HG03025 (cell line): ENCODE results near the gene DLGAP1.

Source experiments
- ATAC-seq: cut with Tn5 transposase; IDR thresholded peaks from one replicate; pipeline ENCODE4 v1.9.1; 2021; ENCODE audit warnings: mild to moderate bottlenecking, moderate library complexity; ENCODE audit not compliant: unreplicated experiment, low FRiP score

The DLGAP1 gene

GRCh38 chr18:4248686-4249085, 206.4 kb downstream of the DLGAP1 start:
- no peak for ATAC-seq

DNA sequence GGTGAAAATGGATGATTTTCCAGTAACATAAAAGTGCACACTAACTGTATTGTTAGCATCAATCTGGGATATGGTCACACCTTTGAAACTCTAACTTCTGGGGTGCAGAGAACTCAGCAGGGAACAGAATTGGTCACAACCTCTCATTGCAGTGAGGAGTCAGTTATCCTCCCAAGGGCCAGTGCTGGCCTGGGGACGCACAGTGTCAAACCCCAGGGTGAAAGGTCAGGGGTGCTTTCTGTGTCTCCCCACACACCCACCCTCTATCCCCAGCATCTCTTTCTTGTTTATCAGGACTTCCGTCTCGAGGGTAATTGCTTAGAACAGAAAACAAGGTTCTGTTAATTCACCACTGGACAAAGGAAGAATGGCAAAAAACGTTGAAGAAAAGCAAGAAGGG, 208.7 kb downstream of the DLGAP1 start:
- no peak for ATAC-seq

GRCh38 chr18:4245456-4245855, 209.7 kb downstream of the DLGAP1 start:
- ATAC-seq = no peak

GRCh38 chr18:4242431-4243161, 212.5 kb downstream of the DLGAP1 start:
- ATAC-seq = no peak

DNA sequence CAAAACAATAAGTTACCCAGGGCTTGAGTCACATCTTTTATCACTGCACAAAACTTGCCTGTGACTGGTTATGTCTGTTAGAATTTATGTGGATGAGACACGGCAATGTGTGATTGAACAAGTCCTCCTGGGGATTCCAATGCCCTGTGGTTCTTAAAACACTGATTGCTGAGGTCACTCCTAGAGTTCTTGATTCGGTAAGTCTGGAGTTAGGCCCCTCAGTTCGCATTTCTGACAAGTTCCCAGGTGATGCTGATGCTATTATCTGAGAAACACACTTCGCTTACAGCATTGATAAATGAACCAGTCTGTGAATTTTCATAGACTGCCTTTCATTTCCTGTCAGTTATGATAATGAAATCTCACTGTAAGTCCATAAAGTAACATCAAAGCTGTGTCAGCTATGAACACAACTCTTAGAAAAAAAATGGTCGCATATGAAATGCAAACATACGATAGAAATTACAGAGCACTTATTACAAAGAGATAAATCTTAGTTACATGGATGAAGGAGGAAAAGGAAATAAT, 214.0 kb downstream of the DLGAP1 start:
- no peak for ATAC-seq

DNA sequence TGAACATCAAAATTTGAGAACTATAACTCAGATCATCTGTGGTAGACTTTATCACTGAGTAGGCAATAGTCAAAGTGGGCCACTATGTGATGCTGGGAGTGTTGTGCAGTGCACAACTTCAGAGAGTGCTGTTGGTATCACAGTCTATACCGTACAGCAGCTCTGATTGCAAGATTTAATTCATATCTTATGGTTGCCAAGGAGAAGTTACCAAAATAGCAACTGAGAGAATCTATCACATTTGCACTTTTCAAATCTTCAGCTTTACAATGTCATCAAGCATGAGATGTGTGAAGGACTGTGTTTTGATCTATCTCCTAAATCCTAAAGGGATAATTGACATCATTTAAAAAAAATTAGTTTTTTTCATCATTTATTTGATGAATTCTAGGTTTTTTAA, 216.1 kb downstream of the DLGAP1 start:
- no peak for ATAC-seq

DNA sequence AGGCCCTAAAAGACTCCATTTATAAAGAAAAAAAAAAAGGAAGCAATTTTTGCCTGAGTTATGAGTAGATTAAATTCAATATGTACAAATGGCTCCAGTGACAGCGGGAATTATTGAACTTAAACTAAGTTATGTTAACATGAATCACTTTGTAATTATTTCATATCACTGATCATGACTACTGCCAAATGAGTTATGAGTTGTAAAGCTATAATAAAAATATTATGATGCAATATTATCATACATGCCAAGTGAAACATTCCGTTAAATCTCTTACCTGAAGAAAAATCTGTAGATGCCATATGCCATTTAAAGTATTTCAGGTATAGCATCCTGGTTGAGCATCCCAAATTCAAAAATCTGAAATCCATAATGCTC, 217.5 kb downstream of the DLGAP1 start:
- ATAC-seq = no peak

DNA sequence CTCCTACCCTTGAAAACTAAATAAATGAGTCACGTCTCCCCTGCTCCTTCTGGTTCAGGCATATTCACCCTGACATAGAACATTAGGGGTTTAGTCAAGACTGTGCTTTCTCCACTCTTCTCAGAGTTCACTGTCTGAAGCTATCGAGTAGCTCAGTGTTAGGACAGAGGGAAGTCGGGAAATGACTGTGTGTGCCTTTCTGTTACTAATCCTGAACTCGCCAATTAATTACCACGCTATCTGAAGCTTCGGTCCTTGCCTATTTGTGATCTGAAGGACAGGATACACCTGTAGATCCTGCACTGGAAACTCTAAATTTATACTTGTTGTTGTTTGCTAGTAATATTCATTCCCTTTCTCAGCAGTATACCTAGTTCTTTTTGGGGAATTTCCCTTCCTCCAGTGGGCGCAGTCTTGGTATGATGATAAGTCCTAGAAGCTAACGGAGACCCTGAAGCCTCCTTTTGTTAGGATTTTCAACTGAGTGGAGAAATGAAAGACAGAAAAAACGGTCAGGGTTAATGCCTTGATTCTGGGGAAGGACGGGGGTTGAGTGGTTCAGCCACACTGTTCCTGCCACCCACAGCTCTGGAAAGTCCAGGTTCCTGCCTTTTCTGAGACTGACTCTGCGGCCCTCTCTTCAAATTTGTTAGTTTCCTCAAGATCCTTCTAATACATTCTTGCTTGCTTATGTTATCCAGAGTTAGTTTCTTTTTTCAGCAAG, 218.0 kb downstream of the DLGAP1 start:
- no peak for ATAC-seq

DNA sequence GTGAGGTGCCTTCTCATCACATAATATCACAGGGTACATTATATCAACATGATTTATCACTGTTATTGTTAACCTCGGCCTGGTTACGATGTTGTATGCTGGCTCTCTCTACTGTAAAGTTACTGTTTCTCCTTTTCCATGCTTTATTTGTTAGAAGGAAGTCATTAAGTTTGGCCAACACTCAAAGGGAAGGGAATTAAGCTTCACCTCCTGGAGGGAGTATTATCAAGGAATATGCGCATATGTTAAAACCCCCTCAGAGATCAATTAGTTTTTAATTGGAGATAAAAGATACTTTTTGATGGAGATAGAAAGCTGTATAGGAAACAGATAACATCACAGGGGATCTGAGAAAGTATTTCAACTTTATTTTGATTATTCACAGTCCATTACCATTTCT, 221.6 kb downstream of the DLGAP1 start:
- no peak for ATAC-seq

- no peak for ATAC-seq
These were observed 222.5 kb downstream of the DLGAP1 start for GRCh38 chr18:4232656-4233055.

GRCh38 chr18:4231260-4231659, 223.8 kb downstream of the DLGAP1 start:
- ATAC-seq = no peak

DNA sequence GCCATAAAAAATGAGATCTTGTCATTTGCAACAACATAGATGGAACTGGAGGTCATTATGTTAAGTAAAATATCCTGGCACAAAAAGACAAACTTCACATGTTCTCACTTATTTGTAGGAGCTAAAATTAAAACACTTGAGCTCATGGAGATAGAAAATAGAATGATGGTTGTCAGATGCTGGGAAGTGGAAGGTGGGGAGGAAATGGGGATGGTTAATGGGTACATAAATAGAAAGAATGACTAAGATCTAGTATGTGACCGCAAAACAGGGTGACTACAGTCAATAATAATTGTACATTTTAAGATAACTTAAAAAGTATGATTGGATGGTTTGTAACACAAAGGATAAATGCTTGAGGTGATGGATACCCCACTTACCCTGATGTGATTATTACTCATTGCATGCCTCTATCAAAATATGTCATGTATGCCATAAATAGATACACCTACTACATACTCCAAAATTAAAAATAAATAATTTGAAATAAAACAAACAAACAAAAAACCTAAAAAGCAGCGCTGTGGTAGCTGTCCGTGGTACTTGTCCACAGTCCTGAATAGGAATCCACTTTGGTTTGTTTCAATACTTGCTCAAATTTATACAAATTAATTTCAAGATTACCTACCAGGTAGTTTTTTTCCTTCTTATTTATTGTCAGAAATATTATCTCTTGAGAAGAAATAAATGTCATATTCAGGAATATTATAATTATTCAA, 224.5 kb downstream of the DLGAP1 start:
- no peak for ATAC-seq

GRCh38 chr18:4224031-4224704, 230.9 kb downstream of the DLGAP1 start:
- ATAC-seq = no peak

GRCh38 chr18:4211111-4211837, 243.8 kb downstream of the DLGAP1 start:
- ATAC-seq = no peak

- ATAC-seq = no peak
These were observed 246.7 kb downstream of the DLGAP1 start for GRCh38 chr18:4208366-4208765.

- no peak for ATAC-seq
These were observed 247.6 kb downstream of the DLGAP1 start for GRCh38 chr18:4207383-4207985.

GRCh38 chr18:4204438-4204720, 250.7 kb downstream of the DLGAP1 start:
- ATAC-seq = no peak

- no peak for ATAC-seq
These were observed 251.3 kb downstream of the DLGAP1 start for GRCh38 chr18:4203568-4204437.

DNA sequence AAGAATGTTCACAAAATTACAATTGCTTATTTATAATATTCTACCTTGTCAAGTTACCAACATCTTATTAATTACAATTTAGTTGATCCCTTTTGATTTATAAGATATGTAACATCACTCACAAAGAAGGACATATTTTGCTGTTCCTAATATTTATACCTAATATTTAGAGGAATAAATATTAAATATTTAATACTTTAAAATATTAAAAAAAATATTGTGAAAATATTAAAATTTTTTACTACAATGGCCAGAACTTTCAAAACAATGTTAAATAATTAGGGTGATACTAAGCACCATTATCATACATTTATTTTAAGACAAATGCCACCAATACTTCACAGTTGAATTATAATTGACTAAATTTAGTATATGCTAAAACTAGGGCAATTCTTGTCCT, 254.7 kb downstream of the DLGAP1 start:
- no peak for ATAC-seq
